HepG2 (cell line): ENCODE measurements around the gene GLB1L. TPM values are rescaled to one million over a fixed set of nuclear protein-coding genes. Genes with fewer than 3 reads are reported as not detected.
A peak's percentile ranks its signal among the peaks of the same experiment; 100 is the strongest.

Experiments
- ETV6 ChIP-seq: sonication (generic); formaldehyde crosslinking; conservative IDR thresholded peaks from 2 replicates; pipeline ENCODE4 v1.4.0; 2020; ENCODE audit warnings: missing genetic modification reagents
- FOSL2 ChIP-seq: sonication (generic); formaldehyde crosslinking; IDR thresholded peaks from 2 replicates; pipeline ENCODE4 v1.4.0; 2020; ENCODE audit warnings: missing genetic modification reagents
- KDM5A ChIP-seq: fragments of 200-600 bp; sonication (generic); IDR thresholded peaks from 2 replicates; pipeline ENCODE4 v1.7.0; 2018; ENCODE audit warnings: antibody characterized with exemption, mild to moderate bottlenecking, low read length, borderline replicate concordance
- KLF16 ChIP-seq, 2 experiments: sonication (generic) in 1 of 2; formaldehyde crosslinking in 1 of 2; IDR thresholded peaks; 2 replicates each; pipeline versions ENCODE4 v1.6.1 to v1.8.0; 2016 to 2023; ENCODE audit warnings: missing genetic modification reagents in 2 of 2, missing compliant biosample characterization in 1 of 2
- MXD4 ChIP-seq: IDR thresholded peaks from 2 replicates; pipeline ENCODE4 v1.6.1; 2016; ENCODE audit warnings: mild to moderate bottlenecking, missing biosample characterization, missing genetic modification reagents
- MYC ChIP-seq: sonication (generic); formaldehyde crosslinking; IDR thresholded peaks from 2 replicates; pipeline ENCODE4 v1.9.0; 2021; ENCODE audit warnings: missing genetic modification reagents, borderline replicate concordance
- SAP130 ChIP-seq: IDR thresholded peaks from 2 replicates; pipeline ENCODE4 v1.6.1; 2016; ENCODE audit warnings: low read depth
- SOX5 ChIP-seq: IDR thresholded peaks from 2 replicates; pipeline ENCODE4 v1.6.1; 2016; ENCODE audit warnings: borderline replicate concordance
- TCF7 ChIP-seq: sonication (generic); IDR thresholded peaks from 2 replicates; pipeline ENCODE4 v1.6.1; 2016; ENCODE audit warnings: antibody characterized with exemption, low read depth
- ZBTB20 ChIP-seq: sonication (generic); formaldehyde crosslinking; IDR thresholded peaks from 2 replicates; pipeline ENCODE4 v1.8.1; 2023; ENCODE audit warnings: missing genetic modification reagents, low read depth, mild to moderate bottlenecking, borderline replicate concordance
- ZNF205 ChIP-seq: IDR thresholded peaks from 2 replicates; pipeline ENCODE4 v1.6.1; 2018; ENCODE audit warnings: missing biosample characterization, missing genetic modification reagents
- ZNF335 ChIP-seq: sonication (generic); formaldehyde crosslinking; IDR thresholded peaks from 2 replicates; pipeline ENCODE4 v1.4.0; 2020; ENCODE audit warnings: missing genetic modification reagents
- ZNF619 ChIP-seq: sonication (generic); formaldehyde crosslinking; IDR thresholded peaks from 2 replicates; pipeline ENCODE4 v1.4.0; 2020; ENCODE audit warnings: mild to moderate bottlenecking, missing genetic modification reagents
- ZSCAN25 ChIP-seq: sonication (generic); formaldehyde crosslinking; IDR thresholded peaks from 2 replicates; pipeline ENCODE4 v1.8.0; 2022; ENCODE audit warnings: mild to moderate bottlenecking, missing genetic modification reagents
- polyA plus RNA-seq, 8 experiments: library from polyadenylated mRNA; depleted of rRNA in 3 of 8; stranded (reverse) in 7 of 8; unstranded in 1 of 8; fragments of >200 nt; fragmentation: Illumina TruSeq in 4 of 8; extraction: Trizol in 4 of 8; gene quantifications; 2 replicates each; pipeline versions ENCODE4 v1.2.1 to v1.2.3, GENCODE V29; 2011 to 2016; ENCODE audit warnings: low read depth in 4 of 8, missing spikeins in 1 of 8, mixed read lengths in 1 of 8; ENCODE audit not compliant: insufficient read depth in 1 of 8
- total RNA-seq, 5 experiments: library from RNA; depleted of rRNA; stranded (reverse); fragments of >200 nt; fragmentation: Illumina TruSeq; extraction: Trizol; gene quantifications; 2 replicates each; pipeline ENCODE4 v1.2.3, GENCODE V29; 2016; ENCODE audit warnings: low read depth in 1 of 5
- TF ChIP-seq, protein P1 (sequence below): IDR thresholded peaks from 2 replicates; pipeline ENCODE4 v1.6.1; 2018; ENCODE audit warnings: missing genetic modification reagents
- TF ChIP-seq, protein P2 (sequence below): sonication (generic); formaldehyde crosslinking; IDR thresholded peaks from 2 replicates; pipeline ENCODE4 v1.8.0; 2022; ENCODE audit warnings: missing genetic modification reagents, mild to moderate bottlenecking, moderate library complexity, borderline replicate concordance
- TF ChIP-seq, protein P3 (sequence below): sonication (generic); formaldehyde crosslinking; conservative IDR thresholded peaks from 2 replicates; pipeline ENCODE4 v1.8.1; 2023; ENCODE audit warnings: missing genetic modification reagents
- TF ChIP-seq, protein P4 (sequence below): sonication (generic); formaldehyde crosslinking; IDR thresholded peaks from 2 replicates; pipeline ENCODE4 v1.4.0; 2020; ENCODE audit warnings: missing genetic modification reagents
- TF ChIP-seq, protein P5 (sequence below): sonication (generic); formaldehyde crosslinking; IDR thresholded peaks from 2 replicates; pipeline ENCODE4 v1.4.0; 2020; ENCODE audit warnings: missing genetic modification reagents, borderline replicate concordance

The GLB1L gene
- total and polyA plus RNA-seq, 2 of the 13 experiments (the other 11 are each of a cell fraction or from before 2014, with no cell fraction given), result 6.8 to 7.3 TPM

DNA sequence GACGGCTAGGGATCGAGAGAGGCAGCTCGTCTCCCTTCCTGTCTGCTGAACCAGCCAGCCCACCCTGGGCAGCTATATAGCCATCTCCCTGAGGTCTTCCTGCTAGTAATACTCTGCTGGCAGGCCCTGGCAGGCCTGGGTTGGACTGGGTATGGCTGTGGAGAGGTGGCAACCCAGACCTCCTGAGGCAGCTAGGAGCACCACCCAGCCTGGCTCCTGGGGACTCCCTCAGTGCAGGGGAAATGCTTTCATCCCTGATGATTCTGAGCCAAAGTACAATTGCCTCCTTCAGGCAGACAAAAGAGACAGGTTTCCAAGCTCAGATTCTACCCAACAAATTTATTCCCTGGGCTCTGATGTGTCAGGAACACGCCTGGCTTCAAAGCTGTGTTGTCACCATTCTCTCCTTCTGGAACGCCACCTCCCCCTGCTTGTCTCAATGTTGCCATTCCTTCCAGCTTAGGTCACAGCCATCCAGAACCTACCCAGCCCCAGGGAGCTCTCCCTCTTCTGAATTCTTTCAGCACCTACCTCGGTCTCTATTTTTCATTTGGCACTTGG is 29.2 kb upstream of the GLB1L start (continued):
- TF ChIP-seq ZSCAN25 (CRISPR knock-in tag) (0 out of 2 replicates have a peak, but pooled peaks have one; percentile 48), KLF16 (CRISPR knock-in tag; IDR thresholded peaks at IDR 0.05) (no peak), KDM5A (no peak), ZBTB20 (no peak), MYC (CRISPR knock-in tag) (0 out of 2 replicates have a peak, but pooled peaks have one; percentile 34), SAP130 (CRISPR knock-in tag) (0 out of 2 replicates have a peak, but pooled peaks have one; percentile 39), ZNF335 (CRISPR knock-in tag) (0 out of 2 replicates have a peak, but pooled peaks have one; percentile 39), ZNF205 (CRISPR knock-in tag) (no peak), MXD4 (CRISPR knock-in tag) (no peak), TCF7 (0 out of 2 replicates have a peak, but pooled peaks have one; percentile 23), ZNF619 (no peak), ETV6 (CRISPR knock-in tag) (no peak), SOX5 (no peak), FOSL2 (CRISPR knock-in tag) (peak; percentile 44)
- TF ChIP-seq, protein P1, sequence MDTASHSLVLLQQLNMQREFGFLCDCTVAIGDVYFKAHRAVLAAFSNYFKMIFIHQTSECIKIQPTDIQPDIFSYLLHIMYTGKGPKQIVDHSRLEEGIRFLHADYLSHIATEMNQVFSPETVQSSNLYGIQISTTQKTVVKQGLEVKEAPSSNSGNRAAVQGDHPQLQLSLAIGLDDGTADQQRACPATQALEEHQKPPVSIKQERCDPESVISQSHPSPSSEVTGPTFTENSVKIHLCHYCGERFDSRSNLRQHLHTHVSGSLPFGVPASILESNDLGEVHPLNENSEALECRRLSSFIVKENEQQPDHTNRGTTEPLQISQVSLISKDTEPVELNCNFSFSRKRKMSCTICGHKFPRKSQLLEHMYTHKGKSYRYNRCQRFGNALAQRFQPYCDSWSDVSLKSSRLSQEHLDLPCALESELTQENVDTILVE, result no peak
- TF ChIP-seq, protein P2, sequence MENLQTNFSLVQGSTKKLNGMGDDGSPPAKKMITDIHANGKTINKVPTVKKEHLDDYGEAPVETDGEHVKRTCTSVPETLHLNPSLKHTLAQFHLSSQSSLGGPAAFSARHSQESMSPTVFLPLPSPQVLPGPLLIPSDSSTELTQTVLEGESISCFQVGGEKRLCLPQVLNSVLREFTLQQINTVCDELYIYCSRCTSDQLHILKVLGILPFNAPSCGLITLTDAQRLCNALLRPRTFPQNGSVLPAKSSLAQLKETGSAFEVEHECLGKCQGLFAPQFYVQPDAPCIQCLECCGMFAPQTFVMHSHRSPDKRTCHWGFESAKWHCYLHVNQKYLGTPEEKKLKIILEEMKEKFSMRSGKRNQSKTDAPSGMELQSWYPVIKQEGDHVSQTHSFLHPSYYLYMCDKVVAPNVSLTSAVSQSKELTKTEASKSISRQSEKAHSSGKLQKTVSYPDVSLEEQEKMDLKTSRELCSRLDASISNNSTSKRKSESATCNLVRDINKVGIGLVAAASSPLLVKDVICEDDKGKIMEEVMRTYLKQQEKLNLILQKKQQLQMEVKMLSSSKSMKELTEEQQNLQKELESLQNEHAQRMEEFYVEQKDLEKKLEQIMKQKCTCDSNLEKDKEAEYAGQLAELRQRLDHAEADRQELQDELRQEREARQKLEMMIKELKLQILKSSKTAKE, result no peak
- TF ChIP-seq, protein P3, sequence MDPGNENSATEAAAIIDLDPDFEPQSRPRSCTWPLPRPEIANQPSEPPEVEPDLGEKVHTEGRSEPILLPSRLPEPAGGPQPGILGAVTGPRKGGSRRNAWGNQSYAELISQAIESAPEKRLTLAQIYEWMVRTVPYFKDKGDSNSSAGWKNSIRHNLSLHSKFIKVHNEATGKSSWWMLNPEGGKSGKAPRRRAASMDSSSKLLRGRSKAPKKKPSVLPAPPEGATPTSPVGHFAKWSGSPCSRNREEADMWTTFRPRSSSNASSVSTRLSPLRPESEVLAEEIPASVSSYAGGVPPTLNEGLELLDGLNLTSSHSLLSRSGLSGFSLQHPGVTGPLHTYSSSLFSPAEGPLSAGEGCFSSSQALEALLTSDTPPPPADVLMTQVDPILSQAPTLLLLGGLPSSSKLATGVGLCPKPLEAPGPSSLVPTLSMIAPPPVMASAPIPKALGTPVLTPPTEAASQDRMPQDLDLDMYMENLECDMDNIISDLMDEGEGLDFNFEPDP, result no peak
- TF ChIP-seq, protein P4, sequence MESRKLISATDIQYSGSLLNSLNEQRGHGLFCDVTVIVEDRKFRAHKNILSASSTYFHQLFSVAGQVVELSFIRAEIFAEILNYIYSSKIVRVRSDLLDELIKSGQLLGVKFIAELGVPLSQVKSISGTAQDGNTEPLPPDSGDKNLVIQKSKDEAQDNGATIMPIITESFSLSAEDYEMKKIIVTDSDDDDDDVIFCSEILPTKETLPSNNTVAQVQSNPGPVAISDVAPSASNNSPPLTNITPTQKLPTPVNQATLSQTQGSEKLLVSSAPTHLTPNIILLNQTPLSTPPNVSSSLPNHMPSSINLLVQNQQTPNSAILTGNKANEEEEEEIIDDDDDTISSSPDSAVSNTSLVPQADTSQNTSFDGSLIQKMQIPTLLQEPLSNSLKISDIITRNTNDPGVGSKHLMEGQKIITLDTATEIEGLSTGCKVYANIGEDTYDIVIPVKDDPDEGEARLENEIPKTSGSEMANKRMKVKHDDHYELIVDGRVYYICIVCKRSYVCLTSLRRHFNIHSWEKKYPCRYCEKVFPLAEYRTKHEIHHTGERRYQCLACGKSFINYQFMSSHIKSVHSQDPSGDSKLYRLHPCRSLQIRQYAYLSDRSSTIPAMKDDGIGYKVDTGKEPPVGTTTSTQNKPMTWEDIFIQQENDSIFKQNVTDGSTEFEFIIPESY (CRISPR knock-in tag), result no peak
- TF ChIP-seq, protein P5, sequence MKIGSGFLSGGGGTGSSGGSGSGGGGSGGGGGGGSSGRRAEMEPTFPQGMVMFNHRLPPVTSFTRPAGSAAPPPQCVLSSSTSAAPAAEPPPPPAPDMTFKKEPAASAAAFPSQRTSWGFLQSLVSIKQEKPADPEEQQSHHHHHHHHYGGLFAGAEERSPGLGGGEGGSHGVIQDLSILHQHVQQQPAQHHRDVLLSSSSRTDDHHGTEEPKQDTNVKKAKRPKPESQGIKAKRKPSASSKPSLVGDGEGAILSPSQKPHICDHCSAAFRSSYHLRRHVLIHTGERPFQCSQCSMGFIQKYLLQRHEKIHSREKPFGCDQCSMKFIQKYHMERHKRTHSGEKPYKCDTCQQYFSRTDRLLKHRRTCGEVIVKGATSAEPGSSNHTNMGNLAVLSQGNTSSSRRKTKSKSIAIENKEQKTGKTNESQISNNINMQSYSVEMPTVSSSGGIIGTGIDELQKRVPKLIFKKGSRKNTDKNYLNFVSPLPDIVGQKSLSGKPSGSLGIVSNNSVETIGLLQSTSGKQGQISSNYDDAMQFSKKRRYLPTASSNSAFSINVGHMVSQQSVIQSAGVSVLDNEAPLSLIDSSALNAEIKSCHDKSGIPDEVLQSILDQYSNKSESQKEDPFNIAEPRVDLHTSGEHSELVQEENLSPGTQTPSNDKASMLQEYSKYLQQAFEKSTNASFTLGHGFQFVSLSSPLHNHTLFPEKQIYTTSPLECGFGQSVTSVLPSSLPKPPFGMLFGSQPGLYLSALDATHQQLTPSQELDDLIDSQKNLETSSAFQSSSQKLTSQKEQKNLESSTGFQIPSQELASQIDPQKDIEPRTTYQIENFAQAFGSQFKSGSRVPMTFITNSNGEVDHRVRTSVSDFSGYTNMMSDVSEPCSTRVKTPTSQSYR (CRISPR knock-in tag), result 0 out of 2 replicates have a peak, but pooled peaks have one; percentile 24
